Heart right ventricle (tissue), 16 donors: ENCODE results near the gene MAPRE3. TPM values are rescaled to one million over a fixed set of nuclear protein-coding genes. Genes with fewer than 3 reads are reported as not detected.

Experiments used
- ATAC-seq, 8 donors: fragments of 200-7000 bp; cut with Tn5 transposase; one replicate each; pipeline ENCODE4 v1.9.1; 2020; ENCODE audit warnings: mild to moderate bottlenecking in 8 of 8, moderate library complexity in 8 of 8, moderate number of reproducible peaks in 1 of 8
- DNase-seq, 2 donors: peaks; one replicate each; pipeline ENCODE4 v3.0.0-alpha.2; 2020
- H3K27ac ChIP-seq, 10 donors: fragments of 200-600 bp; sonication (generic) in 2 of 10; one replicate each; pipeline versions ENCODE4 v1.5.0 to v1.8.0; 2020 to 2022; ENCODE audit warnings: mild to moderate bottlenecking in 3 of 10
- H3K27me3 ChIP-seq, 7 donors: fragments of 200-600 bp; one replicate each; pipeline ENCODE4 v1.8.0; 2021 to 2022; ENCODE audit warnings: mild to moderate bottlenecking in 2 of 7
- H3K36me3 ChIP-seq, 9 donors: fragments of 200-600 bp; sonication (generic) in 1 of 9; one replicate each; pipeline versions ENCODE4 v1.5.0 to v1.8.0; 2020 to 2022; ENCODE audit warnings: mild to moderate bottlenecking in 2 of 9
- H3K4me1 ChIP-seq, 9 donors: fragments of 200-600 bp; sonication (generic) in 1 of 9; one replicate each; pipeline versions ENCODE4 v1.5.0 to v1.8.0; 2020 to 2022; ENCODE audit warnings: mild to moderate bottlenecking in 4 of 9
- H3K4me3 ChIP-seq, 10 donors: fragments of 200-600 bp; sonication (generic) in 2 of 10; one replicate each; pipeline versions ENCODE4 v1.5.0 to v1.8.0; 2020 to 2022; ENCODE audit warnings: mild to moderate bottlenecking in 7 of 10, moderate library complexity in 2 of 10
- H3K9me3 ChIP-seq, 11 donors: fragments of 200-600 bp in 10 of 11; sonication (generic) in 2 of 11; one replicate each; pipeline versions ENCODE4 v1.5.0 to v1.8.0; 2013 to 2022; ENCODE audit warnings: mild to moderate bottlenecking in 2 of 11, control low read depth in 1 of 11, moderate library complexity in 1 of 11
- CTCF ChIP-seq, 9 donors: fragments of 200-600 bp; sonication (generic) in 2 of 9; IDR thresholded peaks; one replicate each; pipeline versions ENCODE4 v1.5.0 to v1.8.0; 2021 to 2022; ENCODE audit warnings: antibody characterized with exemption in 9 of 9, mild to moderate bottlenecking in 5 of 9, moderate library complexity in 1 of 9
- WGBS, 2 donors: extraction: QIAGEN DNeasy Blood & Tissue Kit; methylation state at CpG; one replicate each; pipeline ENCODE4 v1.1.7; 2013; ENCODE audit warnings: inconsistent platforms in 1 of 2; 5-methylcytosine and 5-hydroxymethylcytosine counted together
- intact Hi-C, 10 donors: fragments of 100-400 bp; cut with DNase I; formaldehyde crosslinking; loops; one replicate each; pipeline versions ENCODE4 v1.11.1 to v1.14.2; 2022
- polyA plus RNA-seq, 2 donors: library from polyadenylated mRNA; stranded (reverse); fragments of 200-250 nt; gene quantifications; one replicate each; pipeline ENCODE4 v1.2.3, GENCODE V29; 2013
- total RNA-seq, 10 donors: library from RNA; stranded (reverse); fragmentation: NEBNext Ultra II Directional in 3 of 10; extraction: Animal tissue kit (Norgen Biotek cat#: 25700) in 3 of 10; gene quantifications; one replicate each; pipeline versions ENCODE4 v1.2.1 to v1.2.4, GENCODE V29; 2021 to 2023
- donor health status: Arrhythmogenic right ventricular cardiomyopathy.
- donor health status: ischemic (EF 13 %, LVEDD 7.1; RV severe dilation, severe dysfunction).
- donor health status: healthy with polysubstance abuse.
- donor health status: DM: no; HTN: yes; CAD: no.
- donor health status: DM: no; HTN: no; CAD: no.
- donor health status: ischemic (EF 25% LVEDD 6.9; RV normal size, moderate dysfunction).
- donor health status: ischemic (EF 25% LVEDD 5.7; RV mildly dilated, moderate dysfunction).
- donor health status: healthy.
- donor health status: DM: yes; HTN: yes; CAD: no.
- donor health status: Ischemic cardiomyopathy.
- donor health status: ischemic (EF 35%, LVEDD 5.7; RV mildly dilated, moderate dysfunction).
- donor health status: nonischemic (EF 11% LVEDD 7.7; RV severe dilation, severe dysfunction).
- donor health status: DM: yes; HTN: yes; CAD: no.
- donor health status: PGD.
- donor health status: ischemic (EF 29% LVEDD 5.4; RV normal size, mild dysfunction).
- donor health status: nonischemic (EF 23%, LVEDD 6.1; RV moderate dilation, normal function).

MAPRE3 gene
- total and polyA plus RNA-seq, 12 donors, result 23.0 to 68.8 (median 47.2) TPM

GRCh38 chr2:27053321-27053720 is 82.9 kb downstream of the MAPRE3 start:
- intact Hi-C loops, result loop anchor here in 2 of 10 donors (5.0 kb wide), 1 partner anchor 34 kb away; the partner anchor contains the start of gene KHK (in 2 of the 2)
- ATAC-seq (no peak), DNase-seq (no peak)
- WGBS, 2 donors, result 86 to 88% methylated on average over 11 of the region's 11 CpGs
- Histone ChIP-seq H3K4me3 (no peak overlapping the region), H3K4me1 (peaks cover 7 to 22% (median 16%) of the 10 kb centered on the region in 9 donors), H3K36me3 (peaks cover 0 to 54% (median 24%) of the 10 kb centered on the region in 9 donors), H3K27me3 (no peaks in the 10 kb centered on the region), H3K9me3 (no peaks in the 10 kb centered on the region), H3K27ac (no peak overlapping the region)
- TF ChIP-seq CTCF (IDR thresholded peaks at IDR 0.05), result no peak

GRCh38 chr2:27053776-27054175 is 83.3 kb downstream of the MAPRE3 start:
- Histone ChIP-seq H3K9me3 (no peaks in the 10 kb centered on the region), H3K36me3 (peaks cover 0 to 59% (median 24%) of the 10 kb centered on the region in 9 donors), H3K27ac (no peak overlapping the region), H3K27me3 (no peaks in the 10 kb centered on the region), H3K4me3 (no peak overlapping the region), H3K4me1 (peaks cover 7 to 22% (median 16%) of the 10 kb centered on the region in 9 donors)
- WGBS, 2 donors, result 83 to 85% methylated on average over 8 of the region's 8 CpGs
- ATAC-seq, result no peak
- TF ChIP-seq CTCF (IDR thresholded peaks at IDR 0.05), result no peak
- DNase-seq, result no peak
- intact Hi-C loops, result loop anchor here in 2 of 10 donors (5.0 kb wide), 1 partner anchor 34 kb away; the partner anchor contains the start of gene KHK (in 2 of the 2)

- 94 to 95% methylated on average over 11 of the region's 11 CpGs for WGBS, 2 donors
- TF ChIP-seq CTCF (IDR thresholded peaks at IDR 0.05), result no peak
- Histone ChIP-seq H3K27me3 (no peaks in the 10 kb centered on the region), H3K36me3 (peaks cover 0 to 68% (median 31%) of the 10 kb centered on the region in 9 donors), H3K27ac (no peak overlapping the region), H3K4me3 (no peak overlapping the region), H3K4me1 (peaks cover 2 to 20% (median 13%) of the 10 kb centered on the region in 9 donors), H3K9me3 (no peaks in the 10 kb centered on the region)
- no peak for ATAC-seq
- intact Hi-C loops, result loop anchor here in 2 of 10 donors (5.0 kb wide), 1 partner anchor 33 kb away; the partner anchor contains the start of gene KHK (in 2 of the 2)
- no peak for DNase-seq
Measured at GRCh38 chr2:27054721-27055120, 84.3 kb downstream of the MAPRE3 start.

- peaks cover 0 to 85% (median 33%) of the 10 kb centered on the region in 9 donors for H3K36me3 ChIP-seq
- 93 to 94% methylated on average over 6 of the region's 6 CpGs for whole genome bisulfite sequencing, 2 donors
Measured at GRCh38 chr2:27057184-27057583, 86.7 kb downstream of the MAPRE3 start.

More at GRCh38 chr2:27057184-27057583, 86.7 kb downstream of the MAPRE3 start:
- no peaks in the 10 kb centered on the region for H3K27me3 ChIP-seq
- peaks cover 0 to 13% (median 4%) of the 10 kb centered on the region in 9 donors for H3K4me1 ChIP-seq
- intact Hi-C loops, result no loop called here
- no peak overlapping the region for H3K4me3 ChIP-seq
- H3K9me3 ChIP-seq, result no peaks in the 10 kb centered on the region
- H3K27ac ChIP-seq, result no peak overlapping the region
- DNase-seq (no peak), ATAC-seq (no peak)
- no peak for TF ChIP-seq CTCF (IDR thresholded peaks at IDR 0.05)
